T-helper 1 cell (primary cell): ENCODE results near the gene CEP350.
"Not testable (repeated sequence)": the region's sequence is repeated elsewhere in the genome, so short reads cannot be mapped to it uniquely, and the experiment has no call there.

Source experiments
- DNase-seq, 5 donors: peaks; one replicate each; pipeline ENCODE4 v3.0.0-alpha.2; 2012 to 2020

The CEP350 gene

DNA sequence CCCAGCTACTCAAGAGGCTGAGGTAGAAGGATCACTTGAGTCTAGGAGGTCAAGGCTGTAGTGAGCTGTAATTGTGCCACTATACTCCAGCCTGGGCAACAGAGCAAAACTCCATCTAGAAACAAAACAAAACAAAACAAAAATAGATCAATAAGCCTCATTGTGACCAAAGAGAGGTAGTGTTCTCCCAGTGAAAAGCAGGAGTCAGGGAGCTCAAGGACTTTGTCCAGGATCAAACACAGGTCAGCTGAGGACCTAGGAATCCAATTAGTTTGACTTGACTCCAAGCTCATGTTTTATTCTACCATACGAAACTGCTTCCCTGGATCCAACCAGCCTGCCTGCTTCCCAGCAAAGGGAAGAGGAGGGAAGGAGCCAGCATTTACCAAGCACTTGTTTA lies 178.6 kb downstream of the CEP350 start:
- DNase-seq, result no peak

DNA sequence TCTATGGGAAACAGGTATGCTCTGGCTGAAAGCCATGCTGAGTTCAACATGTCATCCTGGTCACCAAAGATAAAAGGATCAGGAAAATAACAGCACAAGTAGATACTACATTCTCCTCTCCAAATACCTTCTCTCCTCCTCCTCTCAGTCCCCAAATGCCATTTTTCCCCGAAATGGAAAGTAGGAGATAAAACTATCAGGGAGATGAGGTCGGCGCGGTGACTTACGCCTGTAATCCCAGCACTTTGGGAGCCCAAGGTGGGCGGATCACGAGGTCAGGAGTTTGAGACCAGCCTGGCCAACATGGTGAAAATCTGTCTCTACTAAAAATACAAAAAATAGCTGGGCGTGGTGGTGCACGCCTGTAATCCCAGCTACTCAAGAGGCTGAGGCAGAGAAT lies 179.1 kb downstream of the CEP350 start:
- not testable (repeated sequence) for DNase-seq

DNA sequence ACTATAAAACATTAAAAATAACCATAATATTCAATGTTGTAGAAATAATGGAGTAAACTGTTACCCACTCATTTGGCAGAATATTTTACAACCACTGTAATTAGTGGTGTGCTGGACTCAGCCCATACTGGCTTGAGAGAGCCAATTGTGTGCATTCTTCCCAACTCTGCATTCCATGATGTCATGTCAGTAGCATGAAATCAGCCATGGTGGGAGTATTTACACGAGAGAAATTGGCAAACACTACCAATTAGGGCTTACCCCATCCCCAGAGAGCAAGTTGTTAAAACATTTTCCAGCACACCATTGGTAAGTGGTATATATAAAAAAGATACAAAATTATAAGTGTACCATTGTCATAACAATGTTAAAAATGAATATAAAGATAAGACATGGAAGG lies 180.9 kb downstream of the CEP350 start:
- DNase-seq, result no peak

DNA sequence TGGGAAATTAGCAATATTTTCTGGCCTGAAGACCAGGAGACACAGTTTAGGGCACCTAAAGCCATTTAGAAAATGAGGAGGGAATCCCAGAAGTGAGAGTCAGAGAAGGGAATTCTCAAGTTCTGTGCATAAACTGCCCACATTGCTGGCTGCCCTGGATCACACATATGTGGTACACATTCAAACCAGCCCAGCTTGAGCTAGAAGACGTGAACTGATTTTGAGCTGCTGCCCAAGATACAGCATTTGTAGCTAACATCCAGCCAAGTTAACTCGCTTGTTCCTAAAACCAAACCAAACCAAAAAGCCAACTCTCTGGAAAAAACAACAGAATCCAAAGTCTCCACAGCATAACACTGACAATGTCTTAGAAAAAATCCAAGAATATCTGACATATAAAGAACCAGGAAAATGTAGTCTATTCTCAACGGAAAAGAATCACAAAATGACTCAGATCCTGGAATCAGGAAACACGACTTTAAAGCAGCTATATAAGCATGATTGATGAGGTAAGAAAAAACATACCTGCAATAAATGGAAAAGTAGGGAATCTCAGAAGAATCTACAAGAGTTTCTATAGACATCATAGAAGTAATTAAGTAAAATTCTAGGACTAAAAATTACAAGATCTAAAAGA lies 181.8 kb downstream of the CEP350 start:
- no peak for DNase-seq

DNA sequence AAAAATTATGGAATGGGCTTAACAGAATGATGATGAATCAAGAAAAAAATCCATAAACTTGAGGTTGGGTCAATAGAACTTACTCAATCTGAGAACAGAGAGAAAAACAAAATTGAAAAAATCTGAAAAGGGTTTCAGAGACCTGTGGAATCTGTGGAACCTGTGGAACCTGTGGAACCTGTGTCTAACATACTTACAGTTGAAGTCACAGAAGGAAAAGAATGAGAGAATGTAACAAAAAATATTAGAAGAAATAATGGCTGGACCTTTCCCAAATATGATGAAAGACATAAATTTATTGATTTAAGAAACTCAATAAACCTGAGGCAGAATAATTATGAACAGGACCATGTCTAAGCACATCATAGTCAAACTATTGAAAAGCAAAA lies 182.4 kb downstream of the CEP350 start:
- DNase-seq, result no peak

DNA sequence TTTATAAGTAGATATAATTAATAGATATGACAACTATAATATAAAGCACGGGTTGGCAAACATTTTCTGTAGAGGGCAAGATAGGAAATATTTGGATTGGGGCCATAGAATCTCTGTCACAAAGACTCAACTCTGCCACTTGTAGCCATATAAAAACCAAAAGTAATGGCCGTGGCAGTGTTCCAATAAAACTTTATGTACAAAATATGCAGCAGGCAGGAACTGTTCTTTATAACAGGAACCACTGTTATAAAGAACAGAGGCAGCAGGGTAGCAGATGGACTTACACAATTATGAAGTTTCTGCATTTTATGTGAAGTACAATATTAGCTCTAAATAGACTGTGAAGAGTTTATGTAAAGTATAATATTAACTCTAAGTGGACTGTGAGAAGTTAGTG lies 183.2 kb downstream of the CEP350 start:
- no peak for DNase-seq

DNA sequence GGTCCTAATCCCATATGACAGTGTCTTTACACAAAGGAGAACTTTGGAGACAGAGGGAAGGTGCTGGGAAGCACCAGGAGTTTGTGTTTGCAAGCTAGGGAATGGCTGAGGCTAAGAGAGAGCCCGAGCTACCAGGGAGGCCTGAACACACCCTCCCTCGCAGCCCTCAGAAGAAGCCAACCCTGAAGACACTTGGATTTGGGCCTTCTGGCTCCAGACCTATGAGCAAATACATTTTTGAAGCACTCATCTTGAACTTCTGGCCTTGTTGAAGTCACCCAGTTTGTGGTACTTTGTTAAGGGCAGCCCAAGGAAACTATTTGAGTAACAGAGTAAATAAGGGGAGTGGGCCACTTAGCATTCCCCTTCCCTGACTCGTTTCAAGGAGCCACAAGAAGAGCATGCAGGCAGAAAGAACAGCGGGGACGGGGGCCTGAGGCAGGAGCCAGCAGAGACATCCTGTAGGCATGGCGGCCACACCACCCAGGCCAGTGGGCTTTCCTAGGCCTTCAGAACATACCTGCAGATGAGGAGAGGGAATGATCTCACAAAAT lies 186.8 kb downstream of the CEP350 start:
- no peak for DNase-seq

DNA sequence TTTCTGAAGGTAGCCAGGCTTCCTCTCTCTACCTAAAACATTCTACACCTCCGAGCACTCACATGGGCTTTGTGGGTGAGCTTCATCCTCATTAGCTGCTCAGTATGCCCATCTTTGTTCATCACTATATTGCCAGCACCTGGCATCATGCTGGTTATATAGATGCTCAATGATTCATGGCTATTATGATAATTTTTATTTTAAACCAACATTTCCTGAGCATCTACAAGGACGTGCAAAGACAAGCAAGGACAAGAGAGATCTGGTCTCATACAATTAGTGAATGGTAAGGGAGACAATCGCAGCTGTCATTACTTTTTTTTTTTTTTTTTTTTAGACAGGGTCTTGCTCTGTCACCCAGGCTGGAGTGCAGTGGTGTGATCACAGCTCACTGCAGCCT lies 188.7 kb downstream of the CEP350 start:
- DNase-seq, result no peak

DNA sequence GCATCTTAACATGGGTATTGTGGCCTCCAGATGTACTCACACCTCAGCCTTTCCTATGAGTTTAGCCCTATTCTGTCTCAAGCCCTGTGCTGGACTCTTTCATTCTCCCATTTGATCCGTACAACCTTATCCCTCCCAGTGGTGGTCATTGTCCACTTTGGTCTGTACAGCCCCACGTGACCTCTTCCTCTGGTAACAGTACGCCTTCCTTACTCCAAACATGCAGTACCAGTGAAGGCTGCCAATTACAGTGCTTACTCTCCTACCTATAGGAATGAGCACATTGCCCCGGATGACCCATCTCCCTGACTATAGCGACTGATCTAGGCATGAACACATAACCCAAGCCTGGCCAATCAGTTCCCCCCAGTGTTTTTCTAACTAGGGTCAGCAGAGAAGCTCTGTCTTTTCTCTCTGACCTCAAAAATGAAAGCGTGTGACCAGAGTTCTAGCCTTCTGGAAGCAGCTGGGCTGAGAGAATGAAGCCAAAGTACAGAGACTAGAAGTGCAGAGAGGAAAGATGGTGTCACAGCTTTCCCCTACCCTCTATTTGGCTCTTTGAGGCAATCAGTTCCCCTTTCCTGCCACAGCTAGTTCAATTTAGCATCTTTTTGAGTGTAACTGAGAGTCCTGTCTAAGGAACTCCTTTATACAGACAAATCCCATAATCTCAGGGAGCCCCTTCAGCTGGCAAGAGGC lies 190.2 kb downstream of the CEP350 start:
- DNase-seq, result no peak

DNA sequence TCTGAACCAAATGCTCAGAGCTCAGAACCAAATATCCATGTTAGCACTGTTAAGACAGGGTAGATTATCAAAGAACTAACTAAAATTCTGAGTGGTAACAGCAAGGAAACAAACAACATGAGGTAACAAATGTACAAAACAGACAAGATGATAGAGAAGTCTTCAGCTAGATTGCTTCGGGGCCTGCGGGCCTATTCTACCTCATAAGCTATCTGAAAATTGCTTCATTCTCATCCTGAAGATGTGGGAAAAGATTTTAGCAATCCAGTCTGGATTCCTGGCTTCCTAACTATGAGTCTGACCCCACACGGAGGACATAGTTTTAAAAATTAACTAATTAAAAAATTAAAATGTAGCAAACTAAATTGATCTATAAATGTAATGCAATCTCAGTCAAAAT lies 190.8 kb downstream of the CEP350 start:
- DNase-seq, result no peak

DNA sequence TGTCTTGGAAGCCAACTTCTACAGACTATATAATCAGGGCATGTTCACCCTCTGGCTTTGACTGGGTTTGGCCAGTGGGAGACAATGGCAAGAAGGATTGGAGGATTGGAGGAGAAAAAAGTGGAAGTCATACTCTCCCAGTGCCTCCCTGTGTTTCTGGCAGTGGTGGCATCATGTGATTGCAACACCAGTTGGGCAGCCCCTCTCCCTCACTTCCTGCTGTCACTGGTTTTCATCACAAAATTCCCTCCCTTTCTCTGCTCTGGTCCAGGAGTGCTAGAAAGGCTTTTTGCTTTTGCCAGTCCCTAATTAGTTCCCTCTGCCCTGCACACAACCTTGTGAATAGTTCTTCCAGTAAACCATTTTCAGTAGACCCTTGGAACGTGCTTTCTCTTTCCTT lies 196.4 kb downstream of the CEP350 start:
- no peak for DNase-seq

DNA sequence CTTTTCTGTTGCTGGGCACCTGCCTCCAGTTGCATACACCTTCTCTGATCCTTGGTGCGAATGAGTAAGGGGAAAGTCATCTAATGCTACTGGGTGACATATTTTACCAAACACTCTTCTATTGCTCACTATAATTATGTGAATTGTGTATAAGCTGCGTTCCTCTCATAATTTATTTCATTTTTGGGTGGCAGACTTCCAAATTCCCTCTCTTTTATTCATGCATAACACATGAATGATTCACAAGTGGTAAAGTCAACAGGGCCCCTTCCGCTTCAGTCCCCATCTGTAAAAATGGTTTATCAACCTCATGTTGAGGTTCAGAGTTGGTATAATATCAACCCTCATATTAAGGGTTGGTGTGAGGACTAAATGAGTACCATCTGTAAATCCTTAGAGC lies 196.9 kb downstream of the CEP350 start:
- DNase-seq, result no peak

DNA sequence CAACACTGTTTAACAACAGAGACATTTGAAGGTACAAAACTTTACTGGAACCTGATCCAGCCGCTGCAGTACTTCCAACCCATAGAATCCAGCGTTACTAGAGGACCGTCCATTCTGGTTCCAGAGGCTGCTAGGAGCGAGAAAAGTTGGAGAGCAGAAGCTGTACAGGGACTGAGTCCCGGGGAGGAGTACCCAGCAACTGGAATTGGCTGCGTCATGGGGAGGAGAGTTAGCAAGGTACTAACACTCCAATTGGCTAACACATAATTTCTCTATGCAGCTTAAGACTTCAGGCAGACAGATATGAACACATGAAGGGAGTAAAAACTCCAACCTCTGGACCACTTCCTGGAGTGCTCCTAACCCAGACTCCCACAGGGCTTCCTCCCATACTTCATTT lies 198.0 kb downstream of the CEP350 start:
- DNase-seq, result no peak

DNA sequence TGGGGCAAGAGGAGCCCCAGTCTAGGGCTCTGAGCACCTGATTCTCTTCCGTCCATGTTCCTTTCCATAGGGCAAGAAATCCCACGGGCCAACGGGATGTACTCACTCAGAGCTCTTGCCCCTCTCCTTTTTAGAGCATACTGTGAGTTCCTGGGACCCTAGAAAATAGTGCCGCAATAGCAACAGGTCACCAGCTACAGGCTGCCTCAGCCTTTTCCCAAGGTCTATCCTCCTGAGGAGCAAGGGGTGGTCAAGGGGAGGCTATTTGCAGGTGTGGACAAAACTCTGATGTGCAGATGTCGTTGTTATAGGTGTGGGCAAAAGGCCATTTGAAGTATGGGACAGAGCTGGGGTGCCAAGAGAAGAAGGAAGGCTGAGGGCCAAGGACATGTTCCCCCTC lies 198.4 kb downstream of the CEP350 start:
- no peak for DNase-seq

DNA sequence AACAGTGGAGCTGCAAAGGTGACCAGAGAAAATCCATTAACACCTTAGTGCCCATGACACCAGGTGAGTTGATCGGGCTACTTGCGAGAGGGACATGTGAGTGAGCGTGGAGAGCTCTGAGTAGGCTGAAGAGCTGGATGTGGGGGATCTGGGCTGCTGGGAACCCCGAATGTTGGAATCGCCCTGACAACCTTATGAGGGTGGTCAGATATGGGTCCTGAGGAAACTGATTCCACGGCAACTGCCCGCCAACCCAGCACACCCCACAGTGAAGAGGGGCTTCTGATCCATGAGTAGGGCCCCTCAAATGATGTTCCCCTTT lies 199.4 kb downstream of the CEP350 start:
- DNase-seq, result no peak

DNA sequence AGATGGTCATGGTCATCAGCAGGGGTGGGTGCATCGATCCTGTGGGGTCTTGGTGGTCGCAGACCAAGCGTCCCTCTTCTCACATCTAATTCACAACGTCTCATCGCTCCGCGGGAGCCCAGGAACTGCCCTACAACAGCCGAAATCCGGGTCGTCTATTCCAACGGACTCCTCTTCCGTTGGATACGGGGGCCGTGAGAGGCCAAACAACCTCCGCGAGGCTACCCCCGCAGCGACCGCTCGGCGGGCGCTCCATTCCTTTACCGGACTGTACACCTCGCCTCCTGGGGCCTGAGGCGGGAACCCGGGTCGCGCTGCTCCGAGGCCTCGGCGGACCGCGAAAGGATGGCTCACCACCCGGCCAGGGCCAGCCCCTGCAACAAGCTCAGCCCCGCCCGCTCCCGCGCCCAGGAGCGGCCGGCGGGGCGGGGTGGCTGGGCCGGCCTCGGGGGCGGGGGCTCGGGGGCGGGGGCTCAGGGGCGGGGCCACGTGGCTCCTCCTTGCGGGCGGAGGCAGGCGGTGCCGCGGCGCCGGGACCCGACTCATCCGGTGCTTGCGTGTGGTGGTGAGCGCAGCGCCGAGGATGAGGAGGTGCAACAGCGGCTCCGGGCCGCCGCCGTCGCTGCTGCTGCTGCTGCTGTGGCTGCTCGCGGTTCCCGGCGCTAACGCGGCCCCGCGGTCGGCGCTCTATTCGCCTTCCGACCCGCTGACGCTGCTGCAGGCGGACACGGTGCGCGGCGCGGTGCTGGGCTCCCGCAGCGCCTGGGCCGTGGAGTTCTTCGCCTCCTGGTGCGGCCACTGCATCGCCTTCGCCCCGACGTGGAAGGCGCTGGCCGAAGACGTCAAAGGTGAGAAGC lies 199.9 kb downstream of the CEP350 start, which contains the start of gene QSOX1:
QSOX1 (plus strand) TSS at position 545 of the 857 bp plus-strand sequence; CDS start at position 584, 39 bp downstream.
- DNase-seq, result peak; percentile 78 to 92 (median 84)

DNA sequence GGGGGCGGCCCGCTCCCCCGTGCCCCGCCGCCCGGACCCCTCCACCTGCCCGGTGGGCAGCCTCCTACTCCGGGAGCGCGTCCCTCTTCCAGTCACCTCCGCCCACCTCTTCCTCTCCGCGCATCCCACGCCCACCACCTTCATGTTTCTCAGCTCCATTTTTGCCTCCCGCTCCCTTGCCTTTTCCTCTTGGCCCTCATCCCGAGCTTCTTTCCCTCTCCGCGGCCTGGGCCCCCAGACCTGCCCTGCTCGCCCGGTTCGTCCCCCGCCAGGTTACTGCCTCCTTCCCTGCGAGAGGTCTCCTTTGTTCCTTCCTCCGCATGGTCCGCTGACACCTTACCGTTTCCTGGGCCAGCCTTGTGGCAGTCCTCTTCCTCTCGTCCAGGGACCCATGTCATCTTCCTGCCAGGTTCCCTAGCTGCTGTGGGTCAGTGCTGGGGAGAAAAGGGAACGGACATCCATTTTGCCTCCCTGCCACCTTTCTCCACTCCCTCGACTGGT lies 200.6 kb downstream of the CEP350 start:
- peak in 2 of 5 donors; percentile 17 to 22 for DNase-seq

DNA sequence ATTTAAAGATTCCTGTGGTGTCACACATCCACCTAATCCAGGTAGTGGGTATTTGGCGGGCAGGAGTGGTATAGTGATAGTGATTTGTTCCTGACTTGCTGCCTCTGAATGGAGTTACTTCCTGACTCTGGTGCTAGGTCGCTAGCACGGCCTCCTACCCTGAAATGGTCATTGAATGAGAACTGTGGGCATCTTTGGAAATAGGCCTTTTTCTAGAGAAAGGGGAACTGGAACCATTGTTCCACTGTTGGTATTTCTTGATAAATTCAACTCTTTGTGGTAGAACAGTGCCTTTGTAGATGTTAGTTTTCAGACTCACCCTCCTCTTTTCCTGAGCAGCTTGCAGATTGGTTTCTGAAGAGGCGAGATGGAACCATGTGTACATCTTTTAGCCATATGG lies 201.6 kb downstream of the CEP350 start:
- DNase-seq, result no peak

DNA sequence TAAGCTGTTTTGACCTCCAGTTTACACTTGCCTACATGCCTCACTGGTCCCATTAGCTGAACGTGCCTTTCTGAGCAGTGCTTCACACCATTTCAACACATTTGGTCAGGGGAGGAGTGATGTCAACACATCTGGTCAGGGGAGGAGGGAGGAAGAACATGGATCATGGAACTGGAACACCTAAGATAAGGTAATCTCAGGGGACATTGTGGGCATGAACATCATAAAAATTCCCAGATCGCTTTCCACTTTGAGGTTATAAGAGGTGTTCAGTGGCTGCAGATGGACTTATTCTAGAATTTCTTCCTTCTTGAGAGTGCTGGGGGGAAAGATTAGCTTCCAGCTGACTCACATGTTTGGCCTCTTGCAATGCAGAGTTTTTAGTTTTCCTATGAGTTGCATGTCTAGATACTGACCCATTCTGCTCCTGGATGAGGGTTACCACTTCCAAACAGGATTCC lies 202.1 kb downstream of the CEP350 start:
- no peak for DNase-seq

DNA sequence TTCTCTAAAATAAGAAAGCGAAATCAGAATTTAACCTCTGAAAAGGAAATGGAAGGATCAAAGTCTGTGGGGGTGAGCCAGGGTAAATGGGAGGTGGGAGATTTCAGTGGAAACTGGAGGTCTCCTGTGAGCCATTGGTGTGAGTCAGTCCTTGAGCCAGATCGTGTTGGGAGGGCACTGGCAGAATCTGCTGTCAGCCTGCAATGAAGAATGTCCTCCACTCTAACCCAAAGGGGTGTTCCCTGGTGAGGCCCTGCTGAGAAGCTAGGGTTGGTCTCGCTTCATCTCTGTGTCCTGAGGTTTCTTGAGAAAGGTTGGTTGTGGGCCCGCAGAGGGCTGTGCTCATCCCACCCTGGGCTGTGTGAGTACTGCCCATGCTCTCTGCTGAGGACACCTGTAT lies 202.5 kb downstream of the CEP350 start:
- DNase-seq, result no peak

DNA sequence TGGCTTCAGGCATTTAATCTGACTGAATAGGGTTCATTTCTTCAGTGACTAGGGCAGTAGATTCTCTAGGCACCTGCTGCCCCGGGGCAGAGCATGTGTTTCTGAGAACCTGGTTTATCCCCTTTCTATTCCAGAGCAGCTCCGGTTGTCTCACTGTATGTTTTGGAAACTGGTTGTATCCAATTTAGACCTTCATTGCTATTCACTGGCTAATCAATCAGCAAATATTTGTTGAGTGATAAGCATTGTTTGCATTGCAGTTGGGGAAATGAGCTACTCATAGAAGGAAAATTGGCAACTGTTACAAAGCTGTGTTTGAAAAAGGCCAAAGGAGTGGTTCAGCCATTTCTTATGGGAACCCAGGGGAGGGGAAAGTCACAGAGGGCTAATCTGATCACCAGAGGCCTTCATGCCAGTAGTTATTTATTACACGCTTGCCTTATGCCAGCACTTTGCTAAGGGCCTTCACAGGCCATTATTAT lies 203.0 kb downstream of the CEP350 start:
- DNase-seq, result no peak

DNA sequence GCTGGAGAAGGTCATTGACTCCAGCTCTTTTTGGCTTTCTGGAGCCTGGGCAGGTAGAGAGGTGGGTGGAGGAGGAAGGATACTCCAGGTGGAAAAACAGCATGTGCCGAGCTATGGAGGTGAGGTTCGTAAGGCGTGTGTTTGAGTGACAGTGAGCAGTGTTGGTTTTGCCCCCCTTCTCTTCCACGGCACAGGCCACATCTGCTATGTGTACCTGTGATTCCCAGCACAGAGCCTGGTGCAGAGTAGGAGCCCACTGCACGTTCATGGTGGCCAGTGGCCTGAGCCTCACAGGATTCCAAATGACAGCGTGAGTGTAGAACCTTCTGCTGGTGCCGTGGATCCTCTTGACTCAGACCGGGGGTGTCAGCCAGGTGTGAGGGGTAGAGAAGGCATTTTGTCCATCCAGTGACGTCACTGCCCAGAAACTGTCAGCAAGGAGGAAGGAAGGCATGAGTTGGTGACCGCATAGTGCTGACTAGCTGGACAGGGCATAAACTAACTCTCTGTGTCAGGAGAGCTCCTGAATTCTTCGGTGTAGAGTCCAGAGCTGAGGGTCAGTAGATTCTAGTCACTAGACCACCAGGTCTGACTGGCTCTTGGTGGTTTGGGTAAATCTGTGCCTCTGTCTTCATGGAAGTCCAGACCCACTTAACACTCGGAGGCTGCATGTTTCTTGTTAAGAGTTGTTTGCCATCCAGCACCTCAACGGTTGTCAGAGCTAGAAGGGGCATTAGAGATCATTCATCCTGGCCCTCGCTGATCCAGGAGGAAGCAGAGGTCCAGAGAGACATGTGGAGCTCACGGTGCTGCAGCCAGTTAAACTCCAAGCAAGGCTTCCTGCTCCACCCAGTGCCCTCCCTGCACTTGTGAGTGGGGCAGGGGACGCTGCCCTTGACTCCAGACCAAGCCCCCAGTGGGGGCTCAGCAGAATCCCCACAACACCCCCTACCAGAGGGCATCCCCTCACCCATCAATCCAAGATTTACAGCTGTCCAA lies 203.8 kb downstream of the CEP350 start:
- DNase-seq, result no peak
